ENCODE data around the gene ADAP1. TPM values are rescaled to one million over a fixed set of nuclear protein-coding genes. Genes with fewer than 3 reads are reported as not detected.

Gene ADAP1
- total RNA-seq, 1 experiment from 2014 or later = 8.3 TPM

GRCh38 chr7:978416-979091 lies 24.1 kb upstream of the ADAP1 start:
- in situ Hi-C loops (cut with HindIII; ENCODE audit: low pct_unique_long_range_greater_than_20kb, low sequenced_read_pairs) = no loop called here
- no peak for DNase-seq (ENCODE audit: low read depth)

- in situ Hi-C loops (cut with HindIII; ENCODE audit: low pct_unique_long_range_greater_than_20kb, low sequenced_read_pairs) = no loop called here
- no peak for DNase-seq (ENCODE audit: low read depth)
Observed at GRCh38 chr7:978049-978346, 23.5 kb upstream of the ADAP1 start.

GRCh38 chr7:977326-978048 lies 23.0 kb upstream of the ADAP1 start:
- DNase-seq (ENCODE audit: low read depth) = peak; percentile 85
- in situ Hi-C loops (cut with HindIII; ENCODE audit: low pct_unique_long_range_greater_than_20kb, low sequenced_read_pairs) = no loop called here

GRCh38 chr7:976901-977325 lies 22.4 kb upstream of the ADAP1 start:
- in situ Hi-C loops (cut with HindIII; ENCODE audit: low pct_unique_long_range_greater_than_20kb, low sequenced_read_pairs) = no loop called here
- DNase-seq (ENCODE audit: low read depth) = no peak

- in situ Hi-C loops (cut with HindIII; ENCODE audit: low pct_unique_long_range_greater_than_20kb, low sequenced_read_pairs) = no loop called here
- DNase-seq (ENCODE audit: low read depth) = no peak
Observed at GRCh38 chr7:975702-976473, 21.4 kb upstream of the ADAP1 start.

GRCh38 chr7:974820-975681 lies 20.6 kb upstream of the ADAP1 start, which contains the start of gene COX19:
Gene COX19, minus strand, starts transcription at chr7:975549. Its CDS starts 40 bp downstream, at chr7:975509.
- in situ Hi-C loops (cut with HindIII; ENCODE audit: low pct_unique_long_range_greater_than_20kb, low sequenced_read_pairs) = no loop called here

GRCh38 chr7:974172-974571 lies 19.7 kb upstream of the ADAP1 start:
- in situ Hi-C loops (cut with HindIII; ENCODE audit: low pct_unique_long_range_greater_than_20kb, low sequenced_read_pairs) = no loop called here
- DNase-seq (ENCODE audit: low read depth) = no peak

More at GRCh38 chr7:974820-975681, 20.6 kb upstream of the ADAP1 start, which contains the start of gene COX19:
- DNase-seq (ENCODE audit: low read depth) = peak; percentile 68

- no peak for DNase-seq (ENCODE audit: low read depth)
- in situ Hi-C loops (cut with HindIII; ENCODE audit: low pct_unique_long_range_greater_than_20kb, low sequenced_read_pairs) = no loop called here
Observed at GRCh38 chr7:973312-973711, 18.8 kb upstream of the ADAP1 start.

GRCh38 chr7:972676-973309 lies 18.3 kb upstream of the ADAP1 start:
- no peak for DNase-seq (ENCODE audit: low read depth)
- in situ Hi-C loops (cut with HindIII; ENCODE audit: low pct_unique_long_range_greater_than_20kb, low sequenced_read_pairs) = no loop called here

GRCh38 chr7:972110-972509 lies 17.6 kb upstream of the ADAP1 start:
- DNase-seq (ENCODE audit: low read depth) = no peak
- in situ Hi-C loops (cut with HindIII; ENCODE audit: low pct_unique_long_range_greater_than_20kb, low sequenced_read_pairs) = no loop called here

GRCh38 chr7:970744-971143 lies 16.3 kb upstream of the ADAP1 start:
- in situ Hi-C loops (cut with HindIII; ENCODE audit: low pct_unique_long_range_greater_than_20kb, low sequenced_read_pairs) = no loop called here
- DNase-seq (ENCODE audit: low read depth) = no peak

- in situ Hi-C loops (cut with HindIII; ENCODE audit: low pct_unique_long_range_greater_than_20kb, low sequenced_read_pairs) = no loop called here
- DNase-seq (ENCODE audit: low read depth) = no peak
Observed at GRCh38 chr7:969403-969802, 14.9 kb upstream of the ADAP1 start.

GRCh38 chr7:968205-969105 lies 14.0 kb upstream of the ADAP1 start:
- no peak for DNase-seq (ENCODE audit: low read depth)
- in situ Hi-C loops (cut with HindIII; ENCODE audit: low pct_unique_long_range_greater_than_20kb, low sequenced_read_pairs) = no loop called here

GRCh38 chr7:967361-968082 lies 13.0 kb upstream of the ADAP1 start:
- no peak for DNase-seq (ENCODE audit: low read depth)
- in situ Hi-C loops (cut with HindIII; ENCODE audit: low pct_unique_long_range_greater_than_20kb, low sequenced_read_pairs) = no loop called here

GRCh38 chr7:966291-967069 lies 12.0 kb upstream of the ADAP1 start:
- in situ Hi-C loops (cut with HindIII; ENCODE audit: low pct_unique_long_range_greater_than_20kb, low sequenced_read_pairs) = no loop called here
- no peak for DNase-seq (ENCODE audit: low read depth)

Measured in Caki2 (cell line).